ENCODE measurements around the gene MSI2.

GRCh38 chr17:57375040-57375769, 118.9 kb downstream of the MSI2 start:
- TF ChIP-seq CTCF (IDR thresholded peaks at IDR 0.05; ENCODE audit: low read depth, low read length, poor library complexity, severe bottlenecking) (no peak), EZH2phosphoT487 (IDR thresholded peaks at IDR 0.05; ENCODE audit: borderline replicate concordance, low read length) (no peak)

All from DOHH2 (cell line).